ENCODE results near the gene TTLL11.

TTLL11 gene

DNA sequence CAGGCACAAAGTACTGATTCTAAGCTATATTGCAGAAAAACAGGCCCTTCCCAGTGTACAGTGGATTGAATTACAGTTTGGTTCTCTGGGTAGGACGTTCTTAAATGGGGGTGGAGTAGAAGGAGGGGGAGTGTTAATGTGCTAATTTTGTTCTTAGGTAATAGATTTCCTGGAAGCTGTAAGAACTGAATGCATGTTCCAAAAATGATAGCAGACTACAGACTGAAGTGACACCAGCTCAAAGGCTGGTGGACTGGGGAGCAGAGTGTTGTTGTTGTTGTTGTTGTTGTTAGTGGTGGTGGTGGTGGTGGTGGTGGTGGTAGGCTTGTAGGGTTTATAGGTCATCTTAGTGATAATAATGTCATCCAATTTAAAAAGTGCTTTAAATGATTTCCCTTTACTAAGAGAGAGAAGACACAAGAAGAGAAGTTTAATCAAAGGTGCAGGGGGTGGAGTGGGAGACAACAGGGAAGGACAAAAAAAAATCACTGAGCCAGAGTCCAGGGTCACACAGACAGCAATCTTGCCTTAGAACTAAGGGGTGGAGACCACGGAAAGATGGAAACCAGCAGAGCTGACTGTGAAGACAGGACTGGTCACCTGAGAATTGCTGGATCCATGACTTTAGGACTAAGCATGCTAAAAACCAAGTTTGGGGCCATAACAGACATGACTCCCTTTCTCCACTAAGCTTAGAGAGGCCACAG is 27.0 kb downstream of the TTLL11 start:
- no peak overlapping the region for H3K27ac ChIP-seq
- TF ChIP-seq ZFX (IDR thresholded peaks at IDR 0.05; ENCODE audit: borderline replicate concordance), result no peak
- TF ChIP-seq, protein P1, sequence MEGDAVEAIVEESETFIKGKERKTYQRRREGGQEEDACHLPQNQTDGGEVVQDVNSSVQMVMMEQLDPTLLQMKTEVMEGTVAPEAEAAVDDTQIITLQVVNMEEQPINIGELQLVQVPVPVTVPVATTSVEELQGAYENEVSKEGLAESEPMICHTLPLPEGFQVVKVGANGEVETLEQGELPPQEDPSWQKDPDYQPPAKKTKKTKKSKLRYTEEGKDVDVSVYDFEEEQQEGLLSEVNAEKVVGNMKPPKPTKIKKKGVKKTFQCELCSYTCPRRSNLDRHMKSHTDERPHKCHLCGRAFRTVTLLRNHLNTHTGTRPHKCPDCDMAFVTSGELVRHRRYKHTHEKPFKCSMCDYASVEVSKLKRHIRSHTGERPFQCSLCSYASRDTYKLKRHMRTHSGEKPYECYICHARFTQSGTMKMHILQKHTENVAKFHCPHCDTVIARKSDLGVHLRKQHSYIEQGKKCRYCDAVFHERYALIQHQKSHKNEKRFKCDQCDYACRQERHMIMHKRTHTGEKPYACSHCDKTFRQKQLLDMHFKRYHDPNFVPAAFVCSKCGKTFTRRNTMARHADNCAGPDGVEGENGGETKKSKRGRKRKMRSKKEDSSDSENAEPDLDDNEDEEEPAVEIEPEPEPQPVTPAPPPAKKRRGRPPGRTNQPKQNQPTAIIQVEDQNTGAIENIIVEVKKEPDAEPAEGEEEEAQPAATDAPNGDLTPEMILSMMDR (IDR thresholded peaks at IDR 0.05), result no peak

DNA sequence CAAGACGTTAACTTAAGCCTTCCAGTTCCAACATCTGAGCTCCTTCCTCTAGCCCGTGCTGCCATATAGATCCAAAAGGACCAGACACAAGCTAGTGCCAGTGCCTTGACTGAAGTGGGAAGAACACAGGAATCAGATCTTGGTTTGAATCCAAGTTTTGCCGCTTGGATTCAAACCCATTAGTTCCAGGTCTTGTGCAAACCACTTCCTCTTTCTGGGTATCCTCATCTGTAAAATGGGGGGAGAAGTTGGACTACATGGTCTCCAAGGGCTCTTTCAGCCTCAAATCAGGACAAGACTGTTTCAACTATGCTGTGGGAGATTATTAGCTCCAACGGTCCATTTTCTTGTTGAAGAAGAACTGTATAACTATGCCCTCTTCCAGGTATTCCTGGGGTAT is 32.6 kb downstream of the TTLL11 start:
- TF ChIP-seq ZFX (IDR thresholded peaks at IDR 0.05; ENCODE audit: borderline replicate concordance), result no peak
- TF ChIP-seq, protein P1 (IDR thresholded peaks at IDR 0.05), result no peak
- H3K27ac ChIP-seq, result no peak overlapping the region

DNA sequence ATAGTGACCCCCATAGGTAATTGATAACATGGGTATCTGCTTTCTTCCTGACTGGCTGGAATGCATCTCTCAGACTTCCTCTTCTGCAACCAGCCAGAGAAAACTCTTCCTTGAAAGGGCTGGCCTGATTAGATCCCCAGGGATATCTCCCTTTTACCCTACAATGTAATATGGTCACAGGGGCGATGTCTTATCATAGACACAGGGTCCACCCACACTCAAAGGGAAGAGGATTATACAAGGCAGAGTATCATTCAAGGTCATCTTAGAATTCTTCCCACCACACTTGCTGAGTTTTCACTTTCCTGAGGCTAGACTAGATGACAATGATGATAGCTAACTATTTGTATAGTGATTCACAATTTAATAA is 33.2 kb downstream of the TTLL11 start:
- no peak overlapping the region for H3K27ac ChIP-seq
- TF ChIP-seq ZFX (IDR thresholded peaks at IDR 0.05; ENCODE audit: borderline replicate concordance), result no peak

DNA sequence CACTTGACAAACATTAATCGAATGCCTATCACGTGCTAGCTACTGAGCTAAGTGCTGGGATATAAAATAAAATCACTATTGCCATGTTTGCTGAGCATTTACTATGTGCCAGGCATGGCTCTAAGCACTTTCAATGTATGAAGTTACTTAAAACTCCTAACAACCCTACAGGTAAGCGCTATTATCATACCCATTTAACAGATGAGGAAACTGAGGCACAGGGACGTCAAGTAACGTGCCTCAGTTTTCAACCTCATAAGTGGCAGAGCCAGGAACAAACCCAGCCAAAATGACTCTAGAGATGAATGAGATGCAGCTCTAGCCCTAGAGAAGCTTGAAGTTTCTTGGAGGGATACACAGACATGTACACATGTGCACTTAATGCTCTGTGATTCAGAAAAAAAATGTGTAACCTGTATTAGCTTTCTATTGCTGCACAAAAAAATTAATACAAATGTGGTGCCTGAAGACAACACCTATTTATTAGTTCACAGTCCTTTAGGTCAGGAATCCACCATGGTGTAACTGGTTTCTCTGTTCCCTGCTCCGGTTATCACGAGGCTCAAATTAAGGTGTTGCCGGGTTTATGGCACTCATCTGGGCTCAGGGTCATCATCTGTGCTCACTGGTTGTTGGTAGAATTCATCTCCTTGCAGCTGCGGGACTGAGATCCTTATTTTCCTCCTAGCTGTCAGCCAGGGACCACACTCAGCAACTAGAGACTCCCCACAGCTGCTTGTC is 33.7 kb downstream of the TTLL11 start:
- no peak overlapping the region for H3K27ac ChIP-seq
- no peak for TF ChIP-seq ZFX (IDR thresholded peaks at IDR 0.05; ENCODE audit: borderline replicate concordance)

DNA sequence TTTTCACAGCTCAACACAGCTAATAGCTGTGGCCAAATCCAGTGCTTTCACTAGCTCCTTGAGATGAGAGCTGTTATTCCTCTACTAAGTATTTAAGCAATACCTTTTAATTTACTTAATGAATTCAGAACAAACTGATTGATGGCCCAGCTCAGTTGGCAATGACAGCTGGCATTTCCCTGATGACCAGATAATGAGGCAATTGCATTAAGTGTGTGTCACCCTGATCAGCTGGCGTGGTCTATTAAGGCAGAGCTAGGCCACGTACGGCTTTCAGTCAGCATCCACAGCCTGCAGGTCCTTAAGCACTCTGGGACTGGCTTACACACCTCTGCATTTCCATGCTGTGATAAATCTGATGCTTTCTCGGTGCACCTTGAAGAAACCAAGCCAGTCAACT is 34.4 kb downstream of the TTLL11 start:
- TF ChIP-seq, protein P1 (IDR thresholded peaks at IDR 0.05), result no peak
- no peak for TF ChIP-seq ZFX (IDR thresholded peaks at IDR 0.05; ENCODE audit: borderline replicate concordance)
- no peak overlapping the region for H3K27ac ChIP-seq

DNA sequence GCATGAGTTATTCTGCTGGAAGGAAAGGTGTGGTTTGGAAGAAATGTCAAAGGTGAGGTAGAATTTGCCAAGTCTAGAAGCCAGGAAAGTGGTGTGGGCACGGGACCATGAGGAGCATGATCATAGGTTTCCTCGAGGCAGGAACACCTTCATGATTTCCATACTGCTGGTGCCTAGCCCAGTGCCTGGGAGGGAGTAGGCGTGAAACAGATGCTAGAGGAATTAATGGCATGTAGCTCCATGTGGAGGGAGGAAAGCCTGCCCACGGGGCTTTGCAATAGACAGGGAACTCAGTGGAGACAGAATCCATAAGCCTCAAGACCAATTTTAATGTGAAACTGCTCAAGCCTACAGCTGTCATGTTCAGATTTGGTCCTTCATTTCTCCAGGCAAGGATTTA is 35.1 kb downstream of the TTLL11 start:
- H3K27ac ChIP-seq, result no peak overlapping the region
- TF ChIP-seq, protein P1 (IDR thresholded peaks at IDR 0.05), result no peak
- no peak for TF ChIP-seq ZFX (IDR thresholded peaks at IDR 0.05; ENCODE audit: borderline replicate concordance)

DNA sequence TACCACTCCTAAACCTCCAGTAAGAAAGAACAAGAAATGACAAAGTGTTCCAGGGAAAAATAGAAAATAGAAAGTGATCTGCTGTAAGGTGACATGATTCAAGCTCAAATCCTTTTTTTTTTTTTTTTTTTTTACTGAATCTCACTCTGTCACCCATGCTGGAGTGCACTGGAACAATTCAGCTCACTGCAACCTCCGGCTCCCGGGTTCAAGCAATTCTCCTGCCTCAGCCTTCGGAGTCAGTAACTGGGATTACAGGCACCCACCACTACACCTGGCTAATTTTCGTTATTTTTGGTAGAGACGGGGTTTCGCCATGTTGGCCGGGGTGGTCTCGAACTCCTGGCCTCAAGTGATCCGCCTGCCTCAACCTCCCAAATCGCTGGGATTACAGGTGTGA is 35.9 kb downstream of the TTLL11 start:
- H3K27ac ChIP-seq, result no peak overlapping the region
- no peak for TF ChIP-seq ZFX (IDR thresholded peaks at IDR 0.05; ENCODE audit: borderline replicate concordance)
- TF ChIP-seq, protein P1 (IDR thresholded peaks at IDR 0.05), result no peak

DNA sequence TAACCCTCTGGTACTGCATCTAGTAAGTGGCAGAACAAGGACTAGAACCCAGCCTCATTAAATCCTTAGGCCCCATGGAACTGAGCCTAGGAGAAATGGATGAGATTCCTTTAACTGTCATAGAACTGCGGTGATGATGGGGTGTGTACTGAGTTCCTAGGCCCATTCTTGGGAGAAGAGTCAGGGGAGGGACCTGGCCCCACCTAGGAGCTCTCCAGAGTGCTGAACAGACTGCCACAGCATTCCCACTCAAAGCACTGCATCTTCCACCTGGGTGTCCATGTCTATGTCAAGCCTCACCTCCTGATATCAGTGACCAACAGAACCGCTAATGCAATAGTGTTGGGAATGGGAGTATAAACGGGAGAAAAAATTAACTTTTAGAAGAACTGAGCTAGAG is 36.6 kb downstream of the TTLL11 start:
- TF ChIP-seq ZFX (IDR thresholded peaks at IDR 0.05; ENCODE audit: borderline replicate concordance), result no peak
- TF ChIP-seq, protein P1 (IDR thresholded peaks at IDR 0.05), result no peak
- H3K27ac ChIP-seq, result no peak overlapping the region

Measured in 22Rv1 (cell line).